ENCODE data around the gene DNAH7. TPM values are rescaled to one million over a fixed set of nuclear protein-coding genes. Genes with fewer than 3 reads are reported as not detected.
A peak's percentile ranks its signal among the peaks of the same experiment; 100 is the strongest.

DNAH7 gene
- polyA plus RNA-seq, 4 donors, result 6.5 to 10.2 (median 9.3) TPM

DNA sequence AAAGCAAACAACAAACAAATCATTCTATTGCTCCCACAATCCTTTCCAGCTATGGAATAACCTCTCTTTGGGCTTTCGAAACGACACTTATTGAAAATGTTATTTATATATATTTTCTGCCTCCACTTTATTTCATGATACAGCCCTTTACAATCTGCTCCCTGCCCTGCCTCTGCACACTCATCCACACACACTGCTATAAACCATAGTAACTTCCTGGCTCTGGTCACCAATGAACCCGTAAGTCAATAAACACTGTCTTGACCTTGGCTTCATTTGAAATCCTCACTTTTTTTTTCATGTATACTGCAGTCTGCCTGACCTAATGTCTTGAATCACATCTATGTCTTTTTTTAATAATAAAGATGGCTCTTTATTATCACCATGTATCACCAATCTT is 250.1 kb downstream of the DNAH7 start:
- no peak for DNase-seq (ENCODE audit: low read depth in 4 of 4, low spot score in 3 of 4)

DNA sequence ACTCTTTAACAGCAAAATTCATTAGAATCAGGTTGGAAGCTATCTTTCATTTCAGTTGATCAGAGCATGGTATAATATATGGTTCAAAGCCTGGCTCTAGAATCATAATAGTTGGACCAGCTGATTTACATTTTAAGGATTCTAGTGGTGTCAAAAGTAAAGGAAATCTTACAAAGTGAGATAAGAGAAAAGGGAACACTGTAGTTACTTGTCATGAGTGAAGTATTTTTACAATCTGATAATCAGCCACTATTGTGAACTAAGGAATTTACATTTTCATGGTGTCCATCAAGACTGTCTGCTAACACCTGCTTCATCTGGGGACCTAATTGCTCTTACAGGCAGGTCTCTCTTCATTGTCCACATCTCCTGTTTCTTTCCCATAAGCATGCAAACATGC is 250.5 kb downstream of the DNAH7 start:
- DNase-seq (ENCODE audit: low read depth in 4 of 4, low spot score in 3 of 4), result no peak

DNA sequence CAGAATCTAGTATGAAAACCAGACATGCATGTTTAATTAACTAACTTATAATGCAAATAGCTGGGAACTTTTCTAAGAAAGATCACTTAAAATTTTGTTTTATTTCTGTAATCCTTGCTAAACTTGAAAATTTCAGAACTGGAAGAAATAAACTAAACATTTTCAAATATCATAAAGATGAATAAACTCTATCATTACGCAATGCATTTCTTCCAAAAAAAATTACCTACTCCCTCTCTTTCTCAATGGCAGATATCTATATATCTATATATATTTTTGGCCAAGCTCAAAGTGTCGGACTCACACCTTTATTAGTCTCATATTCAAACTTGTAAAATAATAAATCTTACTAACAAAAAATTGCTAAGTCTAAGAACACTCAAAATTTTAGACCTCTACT is 253.6 kb downstream of the DNAH7 start:
- no peak for DNase-seq (ENCODE audit: low read depth in 4 of 4, low spot score in 3 of 4)

DNA sequence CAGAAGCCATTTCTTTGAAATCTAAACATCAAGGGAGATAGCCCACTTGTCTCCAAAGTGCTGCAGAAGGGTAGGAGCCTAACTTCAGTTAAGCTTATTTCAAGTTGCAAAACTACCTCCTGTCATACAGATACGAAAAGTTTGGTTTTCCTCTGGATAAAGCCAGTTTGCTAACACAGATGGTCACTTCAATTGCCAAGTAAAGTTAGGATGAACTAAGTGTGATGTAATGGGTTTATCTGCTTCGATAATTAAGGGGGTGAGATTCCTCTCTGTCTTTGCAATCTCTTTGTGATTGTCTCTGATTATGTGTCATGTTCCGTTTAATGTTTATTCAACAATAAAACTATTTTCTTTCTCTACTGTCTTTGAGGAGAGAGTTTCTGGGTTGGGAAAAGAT is 255.2 kb downstream of the DNAH7 start:
- no peak for DNase-seq (ENCODE audit: low read depth in 4 of 4, low spot score in 3 of 4)

DNA sequence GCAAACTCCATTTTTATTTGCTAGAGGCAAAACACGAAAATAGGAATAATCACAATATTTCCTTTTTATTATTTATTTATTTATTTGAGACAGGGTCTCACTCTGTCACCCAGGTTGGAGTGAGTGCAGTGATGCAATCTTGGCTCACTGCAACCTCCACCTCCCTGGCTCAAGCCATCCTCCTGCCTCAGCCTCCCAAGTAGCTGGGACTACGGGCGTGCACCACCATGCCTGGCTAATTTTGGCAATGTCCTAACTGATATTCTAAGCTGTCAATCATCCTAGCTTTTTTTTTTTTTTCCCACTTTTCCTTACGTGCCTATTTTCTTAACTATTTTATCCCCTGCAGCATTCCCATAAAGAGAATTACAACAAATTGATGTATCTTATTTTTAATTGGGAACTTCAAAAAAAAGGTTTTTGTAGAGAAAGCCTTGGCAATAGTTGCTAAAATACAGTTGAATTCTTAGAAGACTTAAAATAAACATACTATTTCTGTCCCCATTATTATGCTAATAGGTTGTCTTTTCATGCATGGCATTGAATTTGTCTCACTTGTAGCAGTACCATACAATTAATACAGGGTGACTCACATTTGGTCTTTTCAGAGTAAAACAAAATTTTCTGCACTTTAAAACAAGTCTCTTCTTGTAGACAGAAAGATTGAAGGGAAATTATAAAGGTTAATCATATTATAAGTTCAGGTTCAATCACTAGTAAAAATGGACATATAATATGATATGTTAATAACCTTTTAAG is 258.1 kb downstream of the DNAH7 start:
- no peak for DNase-seq (ENCODE audit: low read depth in 4 of 4, low spot score in 3 of 4)

DNA sequence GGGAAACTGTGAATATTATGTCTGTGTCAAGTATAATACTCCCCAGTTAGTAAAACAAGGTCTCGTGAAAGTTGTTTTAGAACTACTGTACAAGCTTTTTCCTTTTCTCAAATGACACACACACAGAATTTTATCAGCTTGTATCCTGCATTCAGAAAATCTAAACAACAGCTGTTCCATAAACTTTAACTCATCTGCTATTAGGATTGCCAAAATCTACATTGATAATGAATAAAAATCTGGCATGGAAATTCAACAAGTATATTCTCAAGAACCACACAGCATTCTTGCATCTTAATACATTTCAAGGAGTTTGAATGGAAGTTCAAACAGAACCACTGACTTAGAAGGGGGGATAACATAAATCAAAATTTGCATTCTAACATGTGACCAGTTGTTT is 260.4 kb downstream of the DNAH7 start:
- peak in 1 of 4 donors; percentile 4 for DNase-seq (ENCODE audit: low read depth in 4 of 4, low spot score in 3 of 4)

DNA sequence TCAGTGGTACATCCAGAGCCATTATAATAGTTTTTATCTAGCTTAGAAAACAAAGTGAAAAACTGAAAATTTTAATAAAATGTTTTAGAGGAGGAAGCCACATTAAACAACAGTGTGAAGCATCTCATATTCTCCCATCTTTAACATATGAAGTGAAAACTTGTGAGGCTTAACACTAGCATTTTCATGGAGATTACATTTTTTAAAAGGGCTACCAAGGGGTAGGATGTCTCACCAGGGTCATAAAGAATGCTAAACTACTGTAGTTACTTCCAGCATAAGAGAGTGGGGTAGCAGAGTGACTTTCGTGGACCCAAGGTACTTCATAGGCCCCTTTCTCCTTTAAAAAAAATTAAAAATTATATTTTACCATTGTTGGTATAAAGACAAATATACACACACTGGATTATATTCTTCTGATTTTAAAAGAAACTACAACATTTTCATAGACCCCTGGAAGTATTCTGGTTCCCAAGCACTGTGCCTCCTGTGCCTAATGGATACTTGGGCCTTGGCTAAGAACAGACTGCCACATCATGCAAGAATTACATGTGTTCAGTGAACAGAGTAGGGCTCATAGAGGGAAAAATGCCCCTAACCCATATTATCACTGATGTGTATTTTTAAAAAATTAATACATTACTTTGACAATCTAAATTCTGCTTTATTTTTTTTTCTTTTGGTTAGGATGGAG is 263.2 kb downstream of the DNAH7 start:
- DNase-seq (ENCODE audit: low read depth in 4 of 4, low spot score in 3 of 4), result no peak

DNA sequence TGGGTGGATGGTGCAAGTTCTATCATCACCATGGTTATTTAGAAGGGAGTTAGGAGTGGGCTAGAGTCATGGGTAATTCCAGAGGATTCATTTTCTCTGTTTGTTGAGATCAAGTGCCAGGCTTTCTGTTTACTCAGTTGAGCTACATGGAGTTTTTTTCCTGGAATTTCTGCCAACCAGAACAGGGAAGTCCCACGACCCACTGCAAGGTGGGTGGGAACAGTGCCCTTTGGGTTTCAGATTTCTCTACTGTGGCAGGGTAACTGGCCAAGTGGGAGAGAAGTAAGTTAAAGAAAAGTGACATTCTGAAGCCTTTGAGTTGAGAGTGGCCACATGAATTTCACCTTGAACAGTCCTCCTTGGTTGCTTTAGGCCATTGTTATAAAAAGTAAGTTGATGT is 272.8 kb downstream of the DNAH7 start:
- DNase-seq (ENCODE audit: low read depth in 4 of 4, low spot score in 3 of 4), result no peak

DNA sequence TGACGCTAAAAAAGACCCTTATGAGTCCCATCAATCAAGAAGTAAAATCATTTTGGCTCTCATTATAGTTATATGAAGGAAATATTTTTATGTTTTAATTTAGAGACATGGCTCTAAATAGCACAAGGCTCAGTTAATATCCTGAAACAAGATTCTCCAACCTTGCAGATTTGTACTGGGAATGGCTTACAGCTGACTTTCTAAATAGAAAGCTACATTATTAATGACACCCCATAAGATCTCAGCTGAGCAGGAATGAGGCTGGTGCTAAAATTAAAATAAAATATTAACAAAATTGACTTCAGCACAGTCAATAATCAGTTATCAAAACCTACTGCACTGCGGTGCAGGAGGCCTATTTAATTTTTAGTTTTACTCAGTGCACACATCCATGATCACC is 274.8 kb downstream of the DNAH7 start:
- DNase-seq (ENCODE audit: low read depth in 4 of 4, low spot score in 3 of 4), result no peak

DNA sequence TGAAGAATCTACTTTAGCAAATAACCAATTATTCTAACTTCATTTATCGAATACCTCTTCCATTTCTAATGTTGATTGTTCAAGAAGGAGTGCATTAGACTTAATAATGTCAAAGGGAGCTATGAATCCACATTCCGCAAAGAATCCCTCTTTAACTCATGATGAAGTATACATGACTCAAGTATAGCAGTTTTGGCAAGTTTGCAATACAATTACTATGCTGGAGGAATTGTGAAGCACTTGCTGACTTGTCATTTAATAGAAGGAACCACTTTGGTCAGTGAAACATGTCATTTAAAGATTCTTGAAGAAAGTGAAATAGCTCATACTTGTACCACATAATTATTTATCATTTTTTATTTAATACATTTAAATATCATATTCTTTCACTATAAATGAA is 286.5 kb downstream of the DNAH7 start:
- no peak for DNase-seq (ENCODE audit: low read depth in 4 of 4, low spot score in 3 of 4)

DNA sequence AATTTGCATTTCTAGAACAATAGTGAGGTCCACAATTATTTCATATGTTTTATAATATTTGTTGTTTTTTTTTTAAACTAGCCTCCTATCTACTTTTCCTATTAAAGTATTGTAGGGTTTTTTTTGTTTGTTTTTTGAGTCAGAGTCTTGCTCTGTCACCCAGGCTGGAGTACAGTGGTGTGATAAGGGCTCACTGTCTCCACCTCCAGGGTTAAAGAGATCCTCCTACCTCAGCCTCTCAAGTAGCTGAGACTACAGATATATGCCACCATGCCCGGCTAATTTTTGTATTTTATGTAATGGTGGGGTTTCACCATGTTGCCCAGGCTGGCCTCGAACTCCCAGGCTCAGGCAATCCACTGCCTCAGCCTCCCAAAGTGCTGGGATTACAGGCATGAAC is 289.1 kb downstream of the DNAH7 start:
- DNase-seq (ENCODE audit: low read depth in 4 of 4, low spot score in 3 of 4), result no peak

DNA sequence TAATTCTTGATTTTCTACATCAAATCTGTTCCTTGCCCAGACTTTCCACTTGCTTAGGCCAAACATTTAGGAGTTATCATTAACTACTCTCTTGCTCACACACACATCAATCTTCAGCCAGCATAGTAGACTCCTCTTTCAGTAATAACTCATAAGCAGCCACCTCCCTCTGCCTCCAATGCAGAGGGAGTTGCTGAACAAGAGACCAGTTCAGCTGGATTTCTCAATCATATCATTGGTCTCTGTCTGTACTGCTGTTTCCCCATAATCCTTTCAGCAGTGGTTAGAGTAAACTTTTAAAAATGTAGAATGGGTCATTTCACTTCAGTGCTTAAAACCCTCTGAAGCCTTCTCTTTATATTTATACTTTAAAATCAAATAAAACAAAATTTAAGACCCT is 298.7 kb downstream of the DNAH7 start:
- DNase-seq (ENCODE audit: low read depth in 4 of 4, low spot score in 3 of 4), result no peak

DNA sequence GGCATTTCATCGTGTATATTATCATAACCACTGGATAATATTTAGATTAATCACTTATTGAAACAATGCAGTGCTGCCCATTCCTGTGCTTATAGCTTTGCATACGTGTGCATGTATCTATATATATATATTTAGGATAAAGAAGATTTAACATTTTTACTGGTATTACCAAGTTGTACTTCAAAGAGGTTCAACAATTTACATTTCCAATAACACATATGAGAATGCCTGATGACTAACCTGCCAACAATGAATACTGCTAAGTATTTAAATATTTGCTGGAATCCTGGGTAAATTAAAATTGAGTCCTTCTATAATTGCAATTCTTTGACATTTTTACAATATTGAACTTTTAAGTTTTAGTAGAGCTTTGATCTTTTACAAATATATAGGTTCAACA is 300.2 kb downstream of the DNAH7 start:
- DNase-seq (ENCODE audit: low read depth in 4 of 4, low spot score in 3 of 4), result no peak

DNA sequence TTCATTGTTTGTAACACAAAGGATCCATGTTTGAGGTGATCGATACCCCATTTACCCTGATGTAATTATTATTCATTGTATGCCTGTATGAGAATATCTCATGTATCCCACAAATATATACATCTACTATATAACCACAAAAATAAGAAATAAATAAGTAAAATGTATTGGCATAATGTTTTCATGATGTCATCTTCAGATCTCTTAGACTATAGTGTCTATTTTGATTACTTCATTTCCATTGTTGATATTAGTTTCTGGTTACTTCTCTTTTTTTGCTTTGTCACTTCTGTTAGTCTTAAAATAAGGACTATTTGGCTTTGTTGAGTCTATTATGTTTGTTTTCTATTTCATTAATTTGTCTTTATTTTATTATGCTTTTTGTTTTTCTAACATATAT is 301.9 kb downstream of the DNAH7 start:
- DNase-seq (ENCODE audit: low read depth in 4 of 4, low spot score in 3 of 4), result no peak

DNA sequence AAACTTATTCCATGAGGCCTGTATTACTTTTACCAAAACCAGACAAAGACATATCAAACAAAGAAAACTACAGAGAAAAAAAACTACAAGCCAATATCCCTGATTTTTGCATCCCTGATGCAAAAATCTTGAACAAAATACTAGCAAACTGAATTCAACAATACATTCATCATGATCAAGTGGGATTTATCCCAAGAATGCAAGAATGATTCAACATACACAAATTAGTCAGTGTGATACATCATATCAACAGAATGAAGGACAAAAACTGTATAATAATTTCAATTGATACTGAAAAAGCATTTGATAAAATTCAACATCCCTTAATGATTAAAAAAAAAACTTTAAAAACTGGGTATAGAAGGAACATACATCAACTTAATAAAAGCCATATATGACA is 304.8 kb downstream of the DNAH7 start:
- no peak for DNase-seq (ENCODE audit: low read depth in 4 of 4, low spot score in 3 of 4)

DNA sequence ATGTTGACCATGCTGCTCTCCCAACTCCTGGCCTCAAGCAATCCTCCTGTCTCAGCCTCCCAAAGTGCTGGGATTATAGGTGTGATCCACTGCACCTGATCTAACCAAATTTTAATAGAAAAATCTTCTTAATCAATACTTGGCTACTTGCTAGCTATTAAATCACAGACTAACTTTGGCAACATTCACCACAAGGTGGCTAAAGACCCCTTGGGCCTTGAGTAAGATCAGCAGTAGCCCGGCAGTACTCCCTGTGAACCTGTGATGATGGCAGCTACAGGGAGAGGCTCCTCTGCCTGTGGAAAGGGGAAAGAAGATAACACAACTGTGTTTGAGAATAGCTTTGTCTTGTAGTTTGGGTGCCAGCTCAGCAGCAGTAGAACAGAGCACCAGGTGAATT is 308.8 kb downstream of the DNAH7 start:
- DNase-seq (ENCODE audit: low read depth in 4 of 4, low spot score in 3 of 4), result no peak

DNA sequence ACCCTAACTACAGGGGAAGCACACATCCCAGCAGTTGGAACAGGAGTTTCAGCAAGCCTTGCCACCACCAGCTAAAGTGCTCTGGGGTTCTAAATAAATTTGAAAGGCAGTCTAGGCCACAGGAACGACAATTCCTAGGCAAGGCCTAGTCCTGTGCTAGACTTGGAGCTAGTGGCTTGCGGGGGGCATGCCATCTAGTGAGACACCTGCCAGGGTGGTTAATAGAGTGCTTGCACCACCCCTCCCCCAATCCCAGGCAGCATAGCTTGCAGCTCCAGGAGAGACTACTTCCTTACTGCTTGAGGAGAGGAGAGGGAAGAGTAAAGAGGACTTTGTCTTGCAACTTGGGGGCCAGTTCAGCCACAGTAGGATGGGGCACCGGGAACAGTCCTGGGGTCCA is 309.8 kb downstream of the DNAH7 start:
- no peak for DNase-seq (ENCODE audit: low read depth in 4 of 4, low spot score in 3 of 4)

DNA sequence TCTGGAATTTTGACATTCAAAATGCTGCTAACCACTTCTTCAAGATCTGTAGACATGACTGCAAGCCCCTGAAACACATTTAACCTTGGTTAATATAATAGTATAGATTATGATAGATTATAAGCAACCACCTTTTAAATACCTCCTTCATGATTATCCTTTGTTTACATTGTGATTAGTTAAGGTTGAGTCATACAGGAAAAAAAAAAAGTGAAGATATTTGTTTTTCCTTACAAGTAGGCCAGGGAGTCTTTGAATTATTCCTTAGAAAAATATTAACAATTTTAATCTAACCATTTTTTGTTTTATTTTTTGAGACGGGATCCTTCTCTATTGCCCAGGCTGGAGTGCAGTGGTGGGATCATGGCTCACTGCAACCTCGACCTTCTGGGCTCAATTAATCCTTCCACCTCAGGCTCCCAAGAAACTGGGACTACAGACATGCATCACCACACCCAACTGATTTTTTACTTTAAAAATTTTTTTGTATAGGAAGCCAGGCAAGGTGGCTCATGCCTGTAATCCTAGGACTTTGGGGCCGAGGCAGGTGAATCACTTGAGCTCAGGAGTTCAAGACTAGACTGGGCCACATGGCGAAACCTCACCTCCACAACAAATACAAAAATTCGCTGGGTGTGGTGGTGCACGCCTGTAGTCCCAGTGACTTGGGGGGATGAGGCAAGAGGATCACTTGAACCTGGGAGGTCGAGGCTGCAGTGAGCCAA is 312.3 kb downstream of the DNAH7 start:
- no peak for DNase-seq (ENCODE audit: low read depth in 4 of 4, low spot score in 3 of 4)

DNA sequence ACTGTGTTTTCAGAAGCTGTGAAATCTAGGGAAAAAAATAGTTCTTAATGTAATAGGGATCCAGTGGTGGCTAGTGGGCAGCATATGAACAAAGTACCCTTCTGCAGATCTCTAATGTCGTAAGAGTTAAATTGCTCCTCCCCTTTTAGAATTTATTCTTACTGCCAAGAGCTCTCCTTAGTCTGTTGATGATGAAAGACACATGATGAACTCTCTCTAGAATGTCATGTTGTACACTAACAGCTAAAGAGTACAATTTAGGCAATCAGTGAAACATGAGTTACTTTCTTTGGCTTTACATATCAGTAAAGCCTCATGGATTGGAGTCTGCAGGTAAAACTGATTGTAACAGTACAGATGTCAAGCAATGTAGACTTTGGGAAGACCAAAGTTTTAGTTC is 327.4 kb downstream of the DNAH7 start:
- DNase-seq (ENCODE audit: low read depth in 4 of 4, low spot score in 3 of 4), result no peak

DNA sequence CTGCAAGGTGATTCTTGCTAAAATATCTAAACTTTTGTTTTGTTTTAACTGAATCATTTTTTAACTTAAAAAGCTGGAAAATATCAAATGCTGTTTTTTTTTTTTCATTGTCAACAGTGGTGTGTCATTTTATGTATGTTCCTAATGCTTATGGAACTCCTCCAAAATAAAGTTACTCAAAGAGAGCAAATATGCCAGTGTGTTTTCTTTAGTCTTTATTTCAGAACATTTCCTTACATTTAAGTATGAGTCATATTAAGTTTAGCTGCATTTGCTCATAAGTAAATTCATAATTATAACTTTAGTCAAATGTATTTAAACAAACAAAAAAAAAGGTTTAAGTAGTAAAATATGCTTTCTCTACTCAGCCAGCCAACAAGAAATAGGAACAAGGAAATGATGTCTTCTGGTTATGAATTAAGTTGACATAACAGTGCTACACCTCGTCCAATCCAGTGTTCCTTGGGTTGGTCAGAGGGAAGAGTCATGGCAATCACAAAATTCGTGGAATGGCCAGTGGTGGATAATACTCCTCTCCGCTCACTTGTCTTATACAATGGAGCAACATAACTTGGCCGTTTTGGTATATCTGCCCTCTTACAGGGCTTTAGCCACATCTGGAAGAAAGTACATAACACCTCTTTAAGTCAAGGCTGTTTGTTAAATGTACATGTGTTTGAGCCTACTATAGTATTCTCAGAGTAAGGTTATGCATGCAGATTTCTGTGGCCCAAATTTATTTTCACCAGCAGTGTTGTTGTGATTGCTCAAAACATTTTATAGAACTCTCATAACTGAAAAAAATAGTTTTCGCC is 330.9 kb downstream of the DNAH7 start:
- DNase-seq (ENCODE audit: low read depth in 4 of 4, low spot score in 3 of 4), result no peak

DNA sequence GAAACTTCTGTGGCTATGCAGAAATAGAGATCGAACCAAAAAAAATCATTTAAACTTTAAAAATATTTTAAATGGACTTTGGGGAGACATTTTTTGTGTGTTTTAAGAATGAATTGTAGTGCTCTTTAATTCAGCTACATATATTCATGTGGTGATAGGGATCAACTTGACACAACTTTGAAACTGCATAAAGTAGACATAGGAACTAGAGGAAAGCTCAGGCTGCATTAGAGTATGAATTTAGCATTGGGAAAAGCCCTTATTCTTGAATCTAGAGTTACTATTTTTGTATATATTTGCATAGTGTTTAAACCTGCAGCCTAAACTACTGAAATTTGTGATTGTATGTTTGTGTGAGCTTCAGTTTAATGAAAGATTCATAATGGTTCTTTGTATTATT is 333.3 kb downstream of the DNAH7 start:
- DNase-seq (ENCODE audit: low read depth in 4 of 4, low spot score in 3 of 4), result no peak
